HL-60 (cell line): ENCODE results near the gene CFAP161.
"Not testable (repeated sequence)": the region's sequence is repeated elsewhere in the genome, so short reads cannot be mapped to it uniquely, and the experiment has no call there.

ENCODE experiments used
- SPI1 ChIP-seq: IDR thresholded peaks from 2 replicates; pipeline ENCODE4 v1.6.1; 2012; ENCODE audit warnings: low read depth, mild to moderate bottlenecking, borderline replicate concordance
- TF ChIP-seq, protein P1 (sequence below): IDR thresholded peaks from one replicate; pipeline ENCODE4 v1.5.1; 2011; ENCODE audit warnings: low read length, control low read depth, inconsistent platforms; ENCODE audit not compliant: insufficient read depth
- TF ChIP-seq, protein P2 (sequence below): IDR thresholded peaks from 2 replicates; pipeline ENCODE4 v1.6.1; 2012; ENCODE audit warnings: low read depth; ENCODE audit not compliant: insufficient replicate concordance

DNA sequence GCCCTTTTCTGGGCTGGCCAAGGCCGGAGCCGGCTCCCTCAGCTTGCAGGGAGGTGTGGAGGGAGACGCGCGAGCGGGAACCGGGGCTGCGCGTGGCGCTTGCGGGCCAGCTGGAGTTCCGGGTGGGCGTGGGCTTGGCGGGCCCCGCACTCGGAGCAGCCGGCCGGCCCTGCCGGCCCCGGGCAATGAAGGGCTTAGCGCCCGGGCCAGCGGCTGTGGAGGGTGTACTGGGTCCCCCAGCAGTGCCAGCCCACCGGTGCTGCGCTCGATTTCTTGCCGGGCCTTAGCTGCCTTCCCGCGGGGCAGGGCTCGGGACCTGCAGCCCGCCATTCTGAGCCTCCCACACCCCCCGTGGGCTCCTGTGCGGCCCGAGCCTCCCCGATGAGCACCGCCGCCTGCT is 24.5 kb downstream of the CFAP161 start:
- TF ChIP-seq, protein P1, sequence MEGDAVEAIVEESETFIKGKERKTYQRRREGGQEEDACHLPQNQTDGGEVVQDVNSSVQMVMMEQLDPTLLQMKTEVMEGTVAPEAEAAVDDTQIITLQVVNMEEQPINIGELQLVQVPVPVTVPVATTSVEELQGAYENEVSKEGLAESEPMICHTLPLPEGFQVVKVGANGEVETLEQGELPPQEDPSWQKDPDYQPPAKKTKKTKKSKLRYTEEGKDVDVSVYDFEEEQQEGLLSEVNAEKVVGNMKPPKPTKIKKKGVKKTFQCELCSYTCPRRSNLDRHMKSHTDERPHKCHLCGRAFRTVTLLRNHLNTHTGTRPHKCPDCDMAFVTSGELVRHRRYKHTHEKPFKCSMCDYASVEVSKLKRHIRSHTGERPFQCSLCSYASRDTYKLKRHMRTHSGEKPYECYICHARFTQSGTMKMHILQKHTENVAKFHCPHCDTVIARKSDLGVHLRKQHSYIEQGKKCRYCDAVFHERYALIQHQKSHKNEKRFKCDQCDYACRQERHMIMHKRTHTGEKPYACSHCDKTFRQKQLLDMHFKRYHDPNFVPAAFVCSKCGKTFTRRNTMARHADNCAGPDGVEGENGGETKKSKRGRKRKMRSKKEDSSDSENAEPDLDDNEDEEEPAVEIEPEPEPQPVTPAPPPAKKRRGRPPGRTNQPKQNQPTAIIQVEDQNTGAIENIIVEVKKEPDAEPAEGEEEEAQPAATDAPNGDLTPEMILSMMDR: not testable (repeated sequence)
- not testable (repeated sequence) for TF ChIP-seq SPI1
- TF ChIP-seq, protein P2, sequence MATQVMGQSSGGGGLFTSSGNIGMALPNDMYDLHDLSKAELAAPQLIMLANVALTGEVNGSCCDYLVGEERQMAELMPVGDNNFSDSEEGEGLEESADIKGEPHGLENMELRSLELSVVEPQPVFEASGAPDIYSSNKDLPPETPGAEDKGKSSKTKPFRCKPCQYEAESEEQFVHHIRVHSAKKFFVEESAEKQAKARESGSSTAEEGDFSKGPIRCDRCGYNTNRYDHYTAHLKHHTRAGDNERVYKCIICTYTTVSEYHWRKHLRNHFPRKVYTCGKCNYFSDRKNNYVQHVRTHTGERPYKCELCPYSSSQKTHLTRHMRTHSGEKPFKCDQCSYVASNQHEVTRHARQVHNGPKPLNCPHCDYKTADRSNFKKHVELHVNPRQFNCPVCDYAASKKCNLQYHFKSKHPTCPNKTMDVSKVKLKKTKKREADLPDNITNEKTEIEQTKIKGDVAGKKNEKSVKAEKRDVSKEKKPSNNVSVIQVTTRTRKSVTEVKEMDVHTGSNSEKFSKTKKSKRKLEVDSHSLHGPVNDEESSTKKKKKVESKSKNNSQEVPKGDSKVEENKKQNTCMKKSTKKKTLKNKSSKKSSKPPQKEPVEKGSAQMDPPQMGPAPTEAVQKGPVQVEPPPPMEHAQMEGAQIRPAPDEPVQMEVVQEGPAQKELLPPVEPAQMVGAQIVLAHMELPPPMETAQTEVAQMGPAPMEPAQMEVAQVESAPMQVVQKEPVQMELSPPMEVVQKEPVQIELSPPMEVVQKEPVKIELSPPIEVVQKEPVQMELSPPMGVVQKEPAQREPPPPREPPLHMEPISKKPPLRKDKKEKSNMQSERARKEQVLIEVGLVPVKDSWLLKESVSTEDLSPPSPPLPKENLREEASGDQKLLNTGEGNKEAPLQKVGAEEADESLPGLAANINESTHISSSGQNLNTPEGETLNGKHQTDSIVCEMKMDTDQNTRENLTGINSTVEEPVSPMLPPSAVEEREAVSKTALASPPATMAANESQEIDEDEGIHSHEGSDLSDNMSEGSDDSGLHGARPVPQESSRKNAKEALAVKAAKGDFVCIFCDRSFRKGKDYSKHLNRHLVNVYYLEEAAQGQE: not testable (repeated sequence)
